WTC11 (cell line): ENCODE data around the gene AGBL2. TPM values are rescaled to one million over a fixed set of nuclear protein-coding genes. Genes with fewer than 3 reads are reported as not detected.

Experiments
- ATAC-seq: fragments of 200-7000 bp; cut with Tn5 transposase; 2 replicates; pipeline ENCODE4 v1.10.0; 2021; ENCODE audit warnings: mild to moderate bottlenecking, moderate library complexity
- CTCF ChIA-PET: fragments of 300-600 bp; sonication (Branson Sonifier 250); formaldehyde crosslinking; loops from one replicate; lab custom pipeline; 2021; ENCODE audit warnings: antibody characterized with exemption; lab: Charles Lee
- POLR2A ChIA-PET: fragments of 350-600 bp; sonication (Branson Sonifier 250); formaldehyde crosslinking; loops from one replicate; lab custom pipeline; 2021; ENCODE audit warnings: antibody characterized with exemption; lab: Charles Lee
- DNase-seq: peaks from one replicate; pipeline ENCODE4 v3.0.0; 2021; ENCODE audit warnings: low spot score
- H3K27ac Mint-ChIP-seq: 2 replicates; pipeline ENCODE4 v1.8.0; 2021; ENCODE audit warnings: mixed read lengths
- H3K27me3 Mint-ChIP-seq: 2 replicates; pipeline ENCODE4 v1.8.0; 2021; ENCODE audit warnings: low read depth, mild to moderate bottlenecking, moderate library complexity, mixed read lengths
- H3K36me3 Mint-ChIP-seq: 2 replicates; pipeline ENCODE4 v1.8.0; 2021; ENCODE audit warnings: mixed read lengths
- H3K4me1 Mint-ChIP-seq: 2 replicates; pipeline ENCODE4 v1.8.0; 2022; ENCODE audit warnings: mixed read lengths
- H3K4me3 Mint-ChIP-seq: 2 replicates; pipeline ENCODE4 v1.8.0; 2021; ENCODE audit warnings: mild to moderate bottlenecking, moderate library complexity, mixed read lengths
- H3K9me3 Mint-ChIP-seq: 2 replicates; pipeline ENCODE4 v1.8.0; 2021; ENCODE audit warnings: mixed read lengths
- AR ChIP-seq: fragments of 250-450 bp; sonication (Bioruptor Pico); IDR thresholded peaks from 2 replicates; pipeline ENCODE4 v1.9.0; 2021; ENCODE audit warnings: mild to moderate bottlenecking
- ATF3 ChIP-seq: sonication (generic); formaldehyde crosslinking; conservative IDR thresholded peaks from 2 replicates; pipeline ENCODE4 v1.8.1; 2022; ENCODE audit warnings: mild to moderate bottlenecking, missing genetic modification reagents
- CBFB ChIP-seq: sonication (generic); formaldehyde crosslinking; IDR thresholded peaks from 2 replicates; pipeline ENCODE4 v1.8.1; 2022; ENCODE audit warnings: mild to moderate bottlenecking, low read depth, missing genetic modification reagents
- E2F4 ChIP-seq: sonication (generic); formaldehyde crosslinking; IDR thresholded peaks from 2 replicates; pipeline ENCODE4 v1.8.1; 2022; ENCODE audit warnings: low read depth, mild to moderate bottlenecking, moderate library complexity, missing genetic modification reagents, borderline replicate concordance
- FOXK1 ChIP-seq: sonication (generic); formaldehyde crosslinking; IDR thresholded peaks from 2 replicates; pipeline ENCODE4 v1.8.0; 2022; ENCODE audit warnings: mild to moderate bottlenecking, moderate library complexity, missing genetic modification reagents
- GABPB1 ChIP-seq: sonication (generic); formaldehyde crosslinking; IDR thresholded peaks from 2 replicates; pipeline ENCODE4 v1.8.1; 2023; ENCODE audit warnings: mild to moderate bottlenecking, missing genetic modification reagents
- GRHL2 ChIP-seq: fragments of 250-450 bp; sonication (Bioruptor Pico); IDR thresholded peaks from 2 replicates; pipeline ENCODE4 v1.8.0; 2022; ENCODE audit warnings: mild to moderate bottlenecking, moderate library complexity; ENCODE audit not compliant: insufficient replicate concordance, severe bottlenecking
- KAT7 ChIP-seq: sonication (generic); formaldehyde crosslinking; IDR thresholded peaks from 2 replicates; pipeline ENCODE4 v1.8.1; 2023; ENCODE audit warnings: missing genetic modification reagents, mild to moderate bottlenecking, borderline replicate concordance
- MYBL2 ChIP-seq: sonication (generic); formaldehyde crosslinking; IDR thresholded peaks from 2 replicates; pipeline ENCODE4 v1.8.1; 2023; ENCODE audit warnings: mild to moderate bottlenecking, moderate library complexity, missing genetic modification reagents
- NFATC4 ChIP-seq: fragments of 250-450 bp; sonication (Bioruptor Pico); IDR thresholded peaks from 2 replicates; pipeline ENCODE4 v1.9.0; 2021; ENCODE audit warnings: mild to moderate bottlenecking
- NFE2L1 ChIP-seq: sonication (generic); formaldehyde crosslinking; IDR thresholded peaks from 2 replicates; pipeline ENCODE4 v1.8.1; 2023; ENCODE audit warnings: missing genetic modification reagents
- NR2C2 ChIP-seq: sonication (generic); formaldehyde crosslinking; IDR thresholded peaks from 2 replicates; pipeline ENCODE4 v1.8.0; 2022; ENCODE audit warnings: mild to moderate bottlenecking, missing genetic modification reagents
- OVOL2 ChIP-seq: fragments of 250-450 bp; sonication (Bioruptor Pico); IDR thresholded peaks from 2 replicates; pipeline ENCODE4 v1.9.0; 2021; ENCODE audit warnings: mild to moderate bottlenecking, borderline replicate concordance
- PRDM15 ChIP-seq: sonication (generic); formaldehyde crosslinking; IDR thresholded peaks from 2 replicates; pipeline ENCODE4 v1.8.0; 2022; ENCODE audit warnings: missing genetic modification reagents
- SMAD4 ChIP-seq: sonication (generic); formaldehyde crosslinking; IDR thresholded peaks from 2 replicates; pipeline ENCODE4 v1.8.0; 2022; ENCODE audit warnings: mild to moderate bottlenecking, missing genetic modification reagents
- TEAD4 ChIP-seq: sonication (generic); formaldehyde crosslinking; IDR thresholded peaks from 2 replicates; pipeline ENCODE4 v1.8.0; 2022; ENCODE audit warnings: mild to moderate bottlenecking, missing genetic modification reagents
- ZBTB21 ChIP-seq: sonication (generic); formaldehyde crosslinking; IDR thresholded peaks from 2 replicates; pipeline ENCODE4 v1.8.1; 2023; ENCODE audit warnings: mild to moderate bottlenecking, missing genetic modification reagents, borderline replicate concordance
- ZNF232 ChIP-seq: sonication (generic); formaldehyde crosslinking; IDR thresholded peaks from 2 replicates; pipeline ENCODE4 v1.8.0; 2022; ENCODE audit warnings: mild to moderate bottlenecking, missing genetic modification reagents
- ZNF317 ChIP-seq: sonication (generic); formaldehyde crosslinking; IDR thresholded peaks from 2 replicates; pipeline ENCODE4 v1.8.1; 2023; ENCODE audit warnings: low read depth, mild to moderate bottlenecking, moderate library complexity, missing genetic modification reagents, borderline replicate concordance
- ZNF416 ChIP-seq: fragments of 250-450 bp; sonication (Bioruptor Pico); IDR thresholded peaks from 2 replicates; pipeline ENCODE4 v1.9.0; 2021; ENCODE audit warnings: mild to moderate bottlenecking, inconsistent platforms
- ZNF423 ChIP-seq: fragments of 250-450 bp; sonication (Bioruptor Pico); IDR thresholded peaks from 2 replicates; pipeline ENCODE4 v2.1.2; 2022; ENCODE audit warnings: mild to moderate bottlenecking, moderate library complexity
- ZNF671 ChIP-seq: fragments of 250-450 bp; sonication (Bioruptor Pico); IDR thresholded peaks from 2 replicates; pipeline ENCODE4 v1.8.0; 2021; ENCODE audit warnings: mild to moderate bottlenecking
- total RNA-seq: library from RNA; stranded (reverse); gene quantifications from 3 replicates; pipeline ENCODE4 v1.2.3, GENCODE V29; 2021

Gene AGBL2
- total RNA-seq, 1 experiment from 2014 or later, result 3.7 TPM

GRCh38 chr11:47724041-47724729 lies 9.0 kb upstream of the AGBL2 start:
- no peak for TF ChIP-seq ZNF671 (CRISPR knock-in tag)
- peak; percentile 68; the same call in 1 of the 2 replicates for TF ChIP-seq GABPB1 (CRISPR knock-in tag)
- POLR2A ChIA-PET, result interaction anchor here (1.2 kb wide), 1 partner anchor 9 kb away, joined by 5 read pairs; the partner anchor contains the start of gene AGBL2

GRCh38 chr11:47723041-47723440 lies 7.9 kb upstream of the AGBL2 start:
- TF ChIP-seq ZNF423 (CRISPR knock-in tag) (no peak), ZNF232 (CRISPR knock-in tag) (no peak), SMAD4 (no peak), MYBL2 (no peak), NR2C2 (CRISPR knock-in tag) (no peak), CBFB (no peak), E2F4 (CRISPR knock-in tag) (no peak), PRDM15 (CRISPR knock-in tag) (no peak), OVOL2 (CRISPR knock-in tag) (no peak), NFATC4 (CRISPR knock-in tag) (no peak), GRHL2 (no peak), ZNF416 (CRISPR knock-in tag) (no peak), FOXK1 (CRISPR knock-in tag) (no peak), TEAD4 (CRISPR knock-in tag) (no peak), ZBTB21 (CRISPR knock-in tag) (no peak), NFE2L1 (CRISPR knock-in tag) (no peak), ZNF317 (CRISPR knock-in tag) (no peak), ATF3 (no peak), KAT7 (CRISPR knock-in tag) (no peak), AR (CRISPR knock-in tag) (no peak)
- TF ChIP-seq, all 79 proteins: peak for 0
- ChIA-PET CTCF (no interaction called here), POLR2A (interaction anchor here (1.2 kb wide), 1 partner anchor 8 kb away, joined by 5 read pairs; the partner anchor contains the start of gene AGBL2)
- H3K36me3 Mint-ChIP-seq, result peaks cover 65% of the 10 kb centered on the region
- no peaks in the 10 kb centered on the region for H3K27me3 Mint-ChIP-seq
- no peaks in the 10 kb centered on the region for H3K9me3 Mint-ChIP-seq
- no peak for DNase-seq
- ATAC-seq, result no peak
- H3K27ac Mint-ChIP-seq, result no peak overlapping the region
- no peaks in the 10 kb centered on the region for H3K4me1 Mint-ChIP-seq
- H3K4me3 Mint-ChIP-seq, result no peak overlapping the region

More at GRCh38 chr11:47724041-47724729, 9.0 kb upstream of the AGBL2 start:
- CTCF ChIA-PET, result no interaction called here
- no peaks in the 10 kb centered on the region for H3K27me3 Mint-ChIP-seq
- H3K4me1 Mint-ChIP-seq, result no peaks in the 10 kb centered on the region
- H3K4me3 Mint-ChIP-seq, result no peak overlapping the region
- ATAC-seq, result no peak
- H3K27ac Mint-ChIP-seq, result no peak overlapping the region
- no peaks in the 10 kb centered on the region for H3K9me3 Mint-ChIP-seq
- H3K36me3 Mint-ChIP-seq, result peaks cover 68% of the 10 kb centered on the region
- no peak for DNase-seq
